Stomach (tissue), 9 donors: ENCODE data around the gene FGGY. TPM values are rescaled to one million over a fixed set of nuclear protein-coding genes. Genes with fewer than 3 reads are reported as not detected.
"Not testable (repeated sequence)": the region's sequence is repeated elsewhere in the genome, so short reads cannot be mapped to it uniquely, and the experiment has no call there.

Experiments
- DNase-seq, 2 donors: peaks; one replicate each; pipeline versions ENCODE4 v3.0.0 to v3.0.0-alpha.2; 2013 to 2019
- H3K27ac ChIP-seq, 5 donors: fragments of 200-600 bp in 4 of 5; sonication (generic) in 4 of 5; one replicate each; pipeline ENCODE4 v1.5.1; 2013 to 2019; ENCODE audit warnings: mild to moderate bottlenecking in 1 of 5, moderate library complexity in 1 of 5
- H3K27me3 ChIP-seq, 3 donors: fragments of 200-600 bp; sonication (generic); one replicate each; pipeline ENCODE4 v1.5.1; 2017 to 2019; ENCODE audit warnings: mixed run types in 1 of 3
- H3K36me3 ChIP-seq, 4 donors: fragments of 200-600 bp; sonication (generic); 1 replicate in 3 of 4; 2 replicates in 1 of 4; pipeline ENCODE4 v1.5.1; 2016 to 2019
- H3K4me1 ChIP-seq, 4 donors: fragments of 200-600 bp; sonication (generic); one replicate each; pipeline ENCODE4 v1.5.1; 2016 to 2019
- H3K4me3 ChIP-seq, 4 donors: fragments of 200-600 bp; sonication (generic) in 3 of 4; one replicate each; pipeline ENCODE4 v1.5.1; 2016 to 2019; ENCODE audit warnings: mild to moderate bottlenecking in 1 of 4
- H3K9me3 ChIP-seq, 4 donors: fragments of 200-600 bp; sonication (generic); one replicate each; pipeline ENCODE4 v1.5.1; 2016 to 2019
- EP300 ChIP-seq: sonication (generic); formaldehyde crosslinking; IDR thresholded peaks from one replicate; pipeline ENCODE4 v1.6.1; 2017; ENCODE audit warnings: antibody characterized with exemption
- POLR2A ChIP-seq, 4 donors: fragments of 450-650 bp; IDR thresholded peaks; one replicate each; pipeline ENCODE4 v1.6.1; 2016; ENCODE audit warnings: antibody characterized with exemption in 4 of 4, control low read depth in 2 of 4, mild to moderate bottlenecking in 1 of 4, moderate library complexity in 1 of 4
- POLR2AphosphoS5 ChIP-seq, 3 donors: sonication (generic); formaldehyde crosslinking; IDR thresholded peaks; one replicate each; pipeline ENCODE4 v1.6.1; 2016; ENCODE audit warnings: antibody characterized with exemption in 3 of 3
- WGBS, 5 donors: extraction: QIAGEN DNeasy Blood & Tissue Kit in 3 of 5; methylation state at CpG; one replicate each; pipeline versions ENCODE4 v1.1.5 to v1.1.7; 2013 to 2018; 5-methylcytosine and 5-hydroxymethylcytosine counted together
- intact Hi-C: fragments of 100-400 bp; cut with DNase I; formaldehyde crosslinking; loops from one replicate; pipeline ENCODE4 v1.15.1; 2023; ENCODE audit warnings: low total_unique reads
- polyA plus RNA-seq, 3 donors: library from polyadenylated mRNA; stranded (reverse); fragments of 200-250 nt; gene quantifications; one replicate each; pipeline ENCODE4 v1.2.3, GENCODE V29; 2013
- total RNA-seq, 5 donors: library from RNA; depleted of rRNA; stranded (reverse); fragments of >200 nt; gene quantifications; one replicate each; pipeline versions ENCODE4 v1.1.0 to v1.2.3, GENCODE V29; 2014 to 2016
- TF ChIP-seq, protein P1 (sequence below), 7 experiments: fragments of 450-650 bp in 4 of 7; fragments of 200-600 bp in 3 of 7; sonication (generic) in 3 of 7; IDR thresholded peaks; one replicate each; pipeline ENCODE4 v1.5.1; 2016 to 2019; ENCODE audit warnings: antibody characterized with exemption in 7 of 7, control low read depth in 2 of 7, mild to moderate bottlenecking in 1 of 7
- donor health status: healthy with polysubstance abuse.
- donor health status: Bipolar disorder and iron deficiency.
- donor health status: healthy.

FGGY gene
- total and polyA plus RNA-seq, 8 donors, result 6.2 to 40.6 (median 10.8) TPM

DNA sequence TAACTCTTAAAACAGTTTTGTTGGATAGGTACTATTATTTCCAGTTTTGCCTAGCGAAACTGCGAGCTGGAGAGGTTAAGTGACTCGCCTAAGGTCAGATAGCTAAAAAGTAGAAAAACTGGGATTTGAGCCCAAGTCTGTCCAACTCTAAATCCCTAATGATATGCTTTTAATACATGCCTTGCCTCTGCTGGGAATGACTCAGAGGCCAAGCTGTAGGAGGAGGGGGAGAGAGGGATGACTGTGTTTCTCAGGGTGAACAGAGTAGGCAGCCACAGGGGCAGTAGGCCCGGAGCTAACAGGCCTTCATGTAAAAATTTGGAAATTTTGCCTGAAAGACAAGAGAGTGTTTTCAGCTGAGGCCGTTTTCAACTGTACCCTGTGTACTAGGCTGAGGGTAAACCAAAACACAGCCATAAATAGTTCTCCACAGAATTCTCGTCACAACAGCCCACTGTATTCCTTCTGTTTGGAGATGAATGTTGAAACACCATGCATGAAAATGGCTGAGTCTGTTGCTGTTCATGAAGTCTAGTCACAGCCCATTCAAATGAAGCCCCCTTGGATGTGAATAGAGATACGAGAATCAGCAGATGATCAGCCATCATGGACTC is 410.4 kb downstream of the FGGY start:
- no peaks in the 10 kb centered on the region for H3K9me3 ChIP-seq
- H3K4me1 ChIP-seq, result peaks cover 19 to 55% (median 45%) of the 10 kb centered on the region in 4 donors
- peak in 1 of 2 donors; percentile 75 for DNase-seq
- intact Hi-C loops, result no loop called here
- WGBS, 5 donors, result 64 to 86% (median 77%) methylated on average over 7 of the region's 7 CpGs
- H3K27me3 ChIP-seq, result no peaks in the 10 kb centered on the region
- peak overlapping the region in 4 of 5 donors; percentile 55 to 77 (median 74) for H3K27ac ChIP-seq
- no peaks in the 10 kb centered on the region for H3K36me3 ChIP-seq
- no peak overlapping the region for H3K4me3 ChIP-seq
- TF ChIP-seq POLR2AphosphoS5 (IDR thresholded peaks at IDR 0.05), result peak; percentile 38 to 72 (median 46)
- TF ChIP-seq POLR2A (IDR thresholded peaks at IDR 0.05), result no peak

DNA sequence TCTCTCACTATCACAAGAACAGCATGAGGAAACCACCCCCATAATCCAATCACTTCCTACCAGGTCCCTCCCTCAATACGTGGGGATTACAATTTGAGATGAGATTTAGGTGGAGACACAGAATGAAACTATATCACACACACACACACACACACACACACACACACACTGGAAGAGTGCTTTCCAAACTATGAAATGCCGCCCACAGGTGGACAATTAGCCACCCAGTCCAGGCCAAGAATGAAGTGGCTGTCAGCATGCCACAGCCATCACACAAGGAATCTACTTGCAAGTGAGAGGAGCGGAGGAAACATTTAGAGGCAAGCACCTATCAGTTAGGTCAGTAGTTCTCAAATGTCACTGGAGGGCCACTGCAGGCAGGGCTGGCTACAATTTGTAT is 412.4 kb downstream of the FGGY start:
- no peaks in the 10 kb centered on the region for H3K36me3 ChIP-seq
- no peak overlapping the region for H3K4me3 ChIP-seq
- H3K4me1 ChIP-seq, result peaks cover 14 to 35% (median 29%) of the 10 kb centered on the region in 4 donors
- no peak for DNase-seq
- H3K27me3 ChIP-seq, result no peaks in the 10 kb centered on the region
- TF ChIP-seq EP300, result no peak
- TF ChIP-seq POLR2AphosphoS5 (IDR thresholded peaks at IDR 0.05), result no peak
- no peak for TF ChIP-seq POLR2A (IDR thresholded peaks at IDR 0.05)
- TF ChIP-seq, protein P1, sequence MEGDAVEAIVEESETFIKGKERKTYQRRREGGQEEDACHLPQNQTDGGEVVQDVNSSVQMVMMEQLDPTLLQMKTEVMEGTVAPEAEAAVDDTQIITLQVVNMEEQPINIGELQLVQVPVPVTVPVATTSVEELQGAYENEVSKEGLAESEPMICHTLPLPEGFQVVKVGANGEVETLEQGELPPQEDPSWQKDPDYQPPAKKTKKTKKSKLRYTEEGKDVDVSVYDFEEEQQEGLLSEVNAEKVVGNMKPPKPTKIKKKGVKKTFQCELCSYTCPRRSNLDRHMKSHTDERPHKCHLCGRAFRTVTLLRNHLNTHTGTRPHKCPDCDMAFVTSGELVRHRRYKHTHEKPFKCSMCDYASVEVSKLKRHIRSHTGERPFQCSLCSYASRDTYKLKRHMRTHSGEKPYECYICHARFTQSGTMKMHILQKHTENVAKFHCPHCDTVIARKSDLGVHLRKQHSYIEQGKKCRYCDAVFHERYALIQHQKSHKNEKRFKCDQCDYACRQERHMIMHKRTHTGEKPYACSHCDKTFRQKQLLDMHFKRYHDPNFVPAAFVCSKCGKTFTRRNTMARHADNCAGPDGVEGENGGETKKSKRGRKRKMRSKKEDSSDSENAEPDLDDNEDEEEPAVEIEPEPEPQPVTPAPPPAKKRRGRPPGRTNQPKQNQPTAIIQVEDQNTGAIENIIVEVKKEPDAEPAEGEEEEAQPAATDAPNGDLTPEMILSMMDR (IDR thresholded peaks at IDR 0.05), result no peak
- WGBS, 5 donors, result 88 to 91% (median 89%) methylated on average over 3 of the region's 3 CpGs
- intact Hi-C loops, result no loop called here
- H3K9me3 ChIP-seq, result no peaks in the 10 kb centered on the region
- no peak overlapping the region for H3K27ac ChIP-seq

GRCh38 chr1:59710920-59711319 is 414.0 kb downstream of the FGGY start:
- H3K9me3 ChIP-seq, H3K27ac ChIP-seq, H3K4me3 ChIP-seq, intact Hi-C loops, DNase-seq, H3K27me3 ChIP-seq, H3K36me3 ChIP-seq: not testable (repeated sequence)
- peaks cover 10 to 26% (median 19%) of the 10 kb centered on the region in 4 donors for H3K4me1 ChIP-seq
- WGBS, 5 donors, result 96 to 98% (median 96%) methylated on average over 2 of the region's 2 CpGs

DNA sequence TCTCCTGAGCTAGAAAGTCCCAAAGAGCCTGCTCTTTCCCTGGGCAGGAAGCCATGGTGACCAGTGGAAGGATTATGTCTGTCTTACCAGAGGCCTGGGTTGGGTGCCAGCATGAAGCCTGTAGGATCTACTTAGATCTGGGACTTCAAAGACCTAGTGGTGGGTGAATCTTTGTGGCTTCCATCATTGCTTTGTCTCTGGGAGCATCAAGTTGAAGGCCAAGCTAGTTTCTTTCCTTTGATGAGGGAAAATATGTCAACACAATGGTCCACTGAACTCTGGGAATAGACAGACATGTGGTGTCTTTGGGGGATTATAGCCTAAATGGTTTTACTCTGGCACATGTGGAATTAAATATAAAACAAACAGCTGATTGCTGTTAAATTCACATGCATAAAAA is 417.3 kb downstream of the FGGY start:
- no peaks in the 10 kb centered on the region for H3K9me3 ChIP-seq
- H3K4me3 ChIP-seq, result no peak overlapping the region
- no peak for DNase-seq
- no peak overlapping the region for H3K27ac ChIP-seq
- H3K36me3 ChIP-seq, result no peaks in the 10 kb centered on the region
- no peaks in the 10 kb centered on the region for H3K27me3 ChIP-seq
- TF ChIP-seq POLR2A (IDR thresholded peaks at IDR 0.05) (no peak), EP300 (no peak), POLR2AphosphoS5 (IDR thresholded peaks at IDR 0.05) (no peak)
- TF ChIP-seq, protein P1 (IDR thresholded peaks at IDR 0.05), result no peak
- intact Hi-C loops, result no loop called here
- peaks cover 0 to 8% (median 5%) of the 10 kb centered on the region in 4 donors for H3K4me1 ChIP-seq

GRCh38 chr1:59714966-59715365 is 418.1 kb downstream of the FGGY start:
- no peak for DNase-seq
- H3K36me3 ChIP-seq, result no peaks in the 10 kb centered on the region
- intact Hi-C loops, result no loop called here
- H3K27ac ChIP-seq, result peak overlapping the region in 1 of 5 donors; percentile 25
- no peaks in the 10 kb centered on the region for H3K9me3 ChIP-seq
- 48 to 76% (median 71%) methylated on average over 1 of the region's 1 CpG for whole genome bisulfite sequencing, 5 donors
- no peak overlapping the region for H3K4me3 ChIP-seq
- no peaks in the 10 kb centered on the region for H3K27me3 ChIP-seq
- no peak for TF ChIP-seq POLR2AphosphoS5 (IDR thresholded peaks at IDR 0.05)
- TF ChIP-seq EP300, result no peak
- TF ChIP-seq POLR2A (IDR thresholded peaks at IDR 0.05), result no peak
- TF ChIP-seq, protein P1 (IDR thresholded peaks at IDR 0.05), result no peak
- peaks cover 0 to 8% (median 5%) of the 10 kb centered on the region in 4 donors for H3K4me1 ChIP-seq
